ENCODE measurements around the gene ZNF700.
"Not testable (repeated sequence)": the region's sequence is repeated elsewhere in the genome, so short reads cannot be mapped to it uniquely, and the experiment has no call there.

ZNF700 gene

DNA sequence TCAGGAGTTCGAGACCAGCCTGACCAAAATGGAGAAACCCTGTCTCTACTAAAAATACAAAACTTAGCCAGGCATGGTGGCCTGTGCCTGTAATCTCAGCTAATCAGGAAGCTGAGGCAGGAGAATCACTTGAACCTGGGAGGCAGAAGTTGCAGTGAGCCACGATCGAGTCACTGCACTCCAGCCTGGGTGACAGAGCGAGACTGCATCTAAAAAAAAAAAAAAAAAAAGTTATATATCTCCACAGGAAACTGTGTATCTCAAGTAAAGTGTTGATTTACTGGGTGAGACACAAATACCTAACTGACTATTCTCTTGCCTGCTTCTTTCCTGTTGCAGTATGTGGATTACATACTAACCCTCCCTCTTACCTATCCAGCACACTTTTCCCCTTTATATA, 67.0 kb downstream of the ZNF700 start:
- DNase-seq: not testable (repeated sequence)

DNA sequence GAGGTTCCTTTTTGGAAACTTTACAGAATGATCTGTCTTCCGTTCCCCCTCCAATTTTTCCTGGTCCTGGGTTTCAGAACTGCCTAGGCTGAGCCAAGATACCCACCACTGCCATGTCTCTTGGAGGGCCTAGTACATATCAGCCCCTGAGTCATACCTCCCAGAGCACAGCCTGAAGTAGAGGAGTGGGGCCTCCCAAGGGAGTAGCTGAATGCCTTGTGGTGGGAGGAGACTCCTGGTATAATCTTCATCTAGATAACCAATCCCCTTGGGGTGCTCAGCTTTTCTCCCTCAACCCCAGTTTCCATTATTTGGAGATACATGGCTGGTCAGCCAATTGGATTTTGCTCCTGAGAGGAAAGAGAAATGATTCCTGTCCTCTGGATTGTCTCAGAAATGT, 70.3 kb downstream of the ZNF700 start:
- no peak for DNase-seq

Data from NCI-H1092 treated with DMSO at 0.1 percent for 48 hours (cell line).